HL-60 (cell line): ENCODE results near the gene SUPT6H.

ENCODE experiments used
- DNase-seq, 2 experiments: peaks; one replicate each; pipeline ENCODE4 v3.0.0-alpha.2; 2010 to 2020; ENCODE audit warnings: low read depth in 1 of 2, low spot score in 1 of 2
- H3K27ac ChIP-seq: fragments of 250-450 bp; sonication (Bioruptor Pico); replicated peaks from 2 replicates; pipeline ENCODE4 v1.5.1; 2020; ENCODE audit warnings: mild to moderate bottlenecking, moderate library complexity
- H3K27me3 ChIP-seq: fragments of 250-450 bp; sonication (Bioruptor Pico); 2 replicates; pipeline ENCODE4 v1.5.1; 2021; ENCODE audit warnings: mild to moderate bottlenecking, moderate library complexity; ENCODE audit not compliant: insufficient read depth, poor library complexity, severe bottlenecking
- H3K4me3 ChIP-seq: replicated peaks from 2 replicates; pipeline ENCODE4 v1.5.1; 2011; ENCODE audit warnings: mild to moderate bottlenecking, control low read depth, low read length; ENCODE audit not compliant: insufficient read depth
- GABPA ChIP-seq: IDR thresholded peaks from 2 replicates; pipeline ENCODE4 v1.6.1; 2012; ENCODE audit warnings: low read depth
- POLR2AphosphoS5 ChIP-seq: IDR thresholded peaks from 2 replicates; pipeline ENCODE4 v1.6.1; 2012; ENCODE audit warnings: low read depth
- SPI1 ChIP-seq: IDR thresholded peaks from 2 replicates; pipeline ENCODE4 v1.6.1; 2012; ENCODE audit warnings: low read depth, mild to moderate bottlenecking, borderline replicate concordance
- TF ChIP-seq, protein P1 (sequence below): IDR thresholded peaks from one replicate; pipeline ENCODE4 v1.5.1; 2011; ENCODE audit warnings: low read length, control low read depth, inconsistent platforms; ENCODE audit not compliant: insufficient read depth
- TF ChIP-seq, protein P2 (sequence below): IDR thresholded peaks from 2 replicates; pipeline ENCODE4 v1.6.1; 2012; ENCODE audit warnings: low read depth; ENCODE audit not compliant: insufficient replicate concordance

The SUPT6H gene

DNA sequence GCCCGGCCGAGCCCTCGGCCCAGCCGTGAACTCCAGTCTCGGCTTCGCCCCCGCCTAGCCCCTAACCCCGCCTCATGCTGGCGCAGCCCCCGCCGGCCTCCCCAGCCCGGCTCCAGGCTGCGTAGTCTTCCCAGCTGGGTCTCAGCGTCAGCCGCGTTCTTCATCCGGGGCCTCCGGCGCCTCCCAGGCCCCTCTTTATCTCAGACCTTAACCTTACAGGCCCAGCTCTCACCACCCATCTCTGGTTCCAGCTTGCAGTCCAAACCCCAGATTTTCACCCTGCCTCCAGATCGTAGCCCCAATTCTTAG is 49.7 kb downstream of the SUPT6H start, which contains the start of gene PROCA1:
Gene PROCA1, minus strand, starts transcription at position 166 of the 309 bp plus-strand sequence. CDS start 228 bp downstream, outside the sequence.
- no peak for DNase-seq
- Histone ChIP-seq H3K27ac (peak within 1 kb of the TSS; percentile 69), H3K4me3 (peak within 1 kb of the TSS; percentile 62), H3K27me3 (peaks cover 2% of the 10 kb centered on the region)
- TF ChIP-seq, protein P1, sequence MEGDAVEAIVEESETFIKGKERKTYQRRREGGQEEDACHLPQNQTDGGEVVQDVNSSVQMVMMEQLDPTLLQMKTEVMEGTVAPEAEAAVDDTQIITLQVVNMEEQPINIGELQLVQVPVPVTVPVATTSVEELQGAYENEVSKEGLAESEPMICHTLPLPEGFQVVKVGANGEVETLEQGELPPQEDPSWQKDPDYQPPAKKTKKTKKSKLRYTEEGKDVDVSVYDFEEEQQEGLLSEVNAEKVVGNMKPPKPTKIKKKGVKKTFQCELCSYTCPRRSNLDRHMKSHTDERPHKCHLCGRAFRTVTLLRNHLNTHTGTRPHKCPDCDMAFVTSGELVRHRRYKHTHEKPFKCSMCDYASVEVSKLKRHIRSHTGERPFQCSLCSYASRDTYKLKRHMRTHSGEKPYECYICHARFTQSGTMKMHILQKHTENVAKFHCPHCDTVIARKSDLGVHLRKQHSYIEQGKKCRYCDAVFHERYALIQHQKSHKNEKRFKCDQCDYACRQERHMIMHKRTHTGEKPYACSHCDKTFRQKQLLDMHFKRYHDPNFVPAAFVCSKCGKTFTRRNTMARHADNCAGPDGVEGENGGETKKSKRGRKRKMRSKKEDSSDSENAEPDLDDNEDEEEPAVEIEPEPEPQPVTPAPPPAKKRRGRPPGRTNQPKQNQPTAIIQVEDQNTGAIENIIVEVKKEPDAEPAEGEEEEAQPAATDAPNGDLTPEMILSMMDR, result no peak
- TF ChIP-seq POLR2AphosphoS5 (no peak), SPI1 (no peak), GABPA (no peak)
- TF ChIP-seq, protein P2, sequence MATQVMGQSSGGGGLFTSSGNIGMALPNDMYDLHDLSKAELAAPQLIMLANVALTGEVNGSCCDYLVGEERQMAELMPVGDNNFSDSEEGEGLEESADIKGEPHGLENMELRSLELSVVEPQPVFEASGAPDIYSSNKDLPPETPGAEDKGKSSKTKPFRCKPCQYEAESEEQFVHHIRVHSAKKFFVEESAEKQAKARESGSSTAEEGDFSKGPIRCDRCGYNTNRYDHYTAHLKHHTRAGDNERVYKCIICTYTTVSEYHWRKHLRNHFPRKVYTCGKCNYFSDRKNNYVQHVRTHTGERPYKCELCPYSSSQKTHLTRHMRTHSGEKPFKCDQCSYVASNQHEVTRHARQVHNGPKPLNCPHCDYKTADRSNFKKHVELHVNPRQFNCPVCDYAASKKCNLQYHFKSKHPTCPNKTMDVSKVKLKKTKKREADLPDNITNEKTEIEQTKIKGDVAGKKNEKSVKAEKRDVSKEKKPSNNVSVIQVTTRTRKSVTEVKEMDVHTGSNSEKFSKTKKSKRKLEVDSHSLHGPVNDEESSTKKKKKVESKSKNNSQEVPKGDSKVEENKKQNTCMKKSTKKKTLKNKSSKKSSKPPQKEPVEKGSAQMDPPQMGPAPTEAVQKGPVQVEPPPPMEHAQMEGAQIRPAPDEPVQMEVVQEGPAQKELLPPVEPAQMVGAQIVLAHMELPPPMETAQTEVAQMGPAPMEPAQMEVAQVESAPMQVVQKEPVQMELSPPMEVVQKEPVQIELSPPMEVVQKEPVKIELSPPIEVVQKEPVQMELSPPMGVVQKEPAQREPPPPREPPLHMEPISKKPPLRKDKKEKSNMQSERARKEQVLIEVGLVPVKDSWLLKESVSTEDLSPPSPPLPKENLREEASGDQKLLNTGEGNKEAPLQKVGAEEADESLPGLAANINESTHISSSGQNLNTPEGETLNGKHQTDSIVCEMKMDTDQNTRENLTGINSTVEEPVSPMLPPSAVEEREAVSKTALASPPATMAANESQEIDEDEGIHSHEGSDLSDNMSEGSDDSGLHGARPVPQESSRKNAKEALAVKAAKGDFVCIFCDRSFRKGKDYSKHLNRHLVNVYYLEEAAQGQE, result no peak

DNA sequence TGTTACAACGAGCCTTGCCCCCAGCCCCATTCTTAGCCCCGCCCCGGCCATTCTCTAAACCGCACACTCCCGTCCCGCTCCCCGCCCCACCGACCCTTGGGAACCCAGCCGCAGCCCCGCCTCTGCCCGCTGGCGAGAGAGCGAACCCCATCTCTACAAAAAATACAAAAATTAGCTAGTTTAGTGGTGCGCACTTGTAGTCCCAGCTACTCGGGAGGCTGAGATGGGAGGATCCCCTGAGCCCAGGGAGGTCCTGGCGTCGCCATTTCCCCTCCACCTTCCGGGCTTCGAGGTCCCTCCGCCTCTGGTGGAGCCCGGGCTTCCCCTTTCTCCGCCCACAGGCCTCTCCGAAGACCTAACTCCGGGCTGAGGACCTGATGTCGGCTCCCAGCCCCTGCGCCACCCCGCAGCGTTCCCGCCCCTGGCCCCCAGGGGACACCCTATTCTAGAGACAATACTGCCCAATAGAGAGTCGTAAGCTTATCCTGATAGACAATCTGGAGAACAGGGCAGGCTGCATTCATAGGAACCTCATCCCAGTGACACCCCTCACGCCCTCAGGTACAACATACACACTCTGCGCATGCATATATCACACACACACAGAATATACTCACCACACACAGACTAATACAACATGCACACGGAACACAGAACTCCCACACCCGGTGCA is 50.2 kb downstream of the SUPT6H start:
- H3K27me3 ChIP-seq, result peaks cover 4% of the 10 kb centered on the region
- DNase-seq, result peak; percentile 43 to 83
- peak overlapping the region; percentile 69 for H3K27ac ChIP-seq
- peak overlapping the region; percentile 62 for H3K4me3 ChIP-seq
- TF ChIP-seq, protein P1, result no peak
- TF ChIP-seq GABPA, result no peak
- peak; percentile 42; the same call in 1 of the 2 replicates for TF ChIP-seq POLR2AphosphoS5
- TF ChIP-seq, protein P2, result no peak
- TF ChIP-seq SPI1, result peak; percentile 91

DNA sequence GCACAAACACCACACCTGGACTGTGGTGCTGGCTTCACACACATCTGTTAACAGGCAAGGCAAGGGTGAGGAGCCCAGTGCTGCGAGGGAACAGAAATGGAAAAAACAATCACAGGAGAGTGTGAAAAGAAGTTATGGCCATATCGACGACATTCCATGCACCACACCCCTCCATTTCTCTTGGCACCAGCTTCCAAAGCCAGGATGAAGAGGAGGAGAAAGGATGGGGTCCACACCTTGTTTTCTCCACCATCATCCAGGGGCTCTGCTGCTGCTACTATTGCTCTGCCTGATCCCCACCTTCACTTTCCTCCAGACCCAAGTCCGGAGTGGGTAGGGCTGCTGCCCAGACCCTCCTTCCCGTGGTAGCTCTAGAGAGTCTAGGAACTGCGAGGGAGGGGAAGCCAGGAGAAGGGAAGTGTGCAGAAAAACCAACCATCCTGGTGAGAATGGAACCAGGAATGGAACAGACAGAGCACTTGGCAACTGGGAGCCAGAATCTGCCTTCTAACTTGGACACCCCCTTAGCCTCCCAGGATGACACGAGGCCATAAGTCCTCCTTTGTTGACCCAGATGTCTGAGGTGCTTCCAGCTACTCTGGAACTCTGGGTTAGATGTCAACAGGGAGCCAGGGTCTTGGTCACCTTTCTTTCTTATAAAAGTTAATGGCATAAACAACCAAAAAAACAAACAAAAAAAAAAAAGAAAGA is 50.9 kb downstream of the SUPT6H start:
- DNase-seq, result no peak
- TF ChIP-seq, protein P2, result no peak
- no peak for TF ChIP-seq SPI1
- TF ChIP-seq POLR2AphosphoS5, result no peak
- no peak for TF ChIP-seq GABPA
- TF ChIP-seq, protein P1, result no peak
- Histone ChIP-seq H3K4me3 (no peak overlapping the region), H3K27me3 (peaks cover 5% of the 10 kb centered on the region), H3K27ac (no peak overlapping the region)
